ENCODE data around the gene RASA4B.
A peak's percentile ranks its signal among the peaks of the same experiment; 100 is the strongest.
"Not testable (repeated sequence)": the region's sequence is repeated elsewhere in the genome, so short reads cannot be mapped to it uniquely, and the experiment has no call there.

The RASA4B gene

DNA sequence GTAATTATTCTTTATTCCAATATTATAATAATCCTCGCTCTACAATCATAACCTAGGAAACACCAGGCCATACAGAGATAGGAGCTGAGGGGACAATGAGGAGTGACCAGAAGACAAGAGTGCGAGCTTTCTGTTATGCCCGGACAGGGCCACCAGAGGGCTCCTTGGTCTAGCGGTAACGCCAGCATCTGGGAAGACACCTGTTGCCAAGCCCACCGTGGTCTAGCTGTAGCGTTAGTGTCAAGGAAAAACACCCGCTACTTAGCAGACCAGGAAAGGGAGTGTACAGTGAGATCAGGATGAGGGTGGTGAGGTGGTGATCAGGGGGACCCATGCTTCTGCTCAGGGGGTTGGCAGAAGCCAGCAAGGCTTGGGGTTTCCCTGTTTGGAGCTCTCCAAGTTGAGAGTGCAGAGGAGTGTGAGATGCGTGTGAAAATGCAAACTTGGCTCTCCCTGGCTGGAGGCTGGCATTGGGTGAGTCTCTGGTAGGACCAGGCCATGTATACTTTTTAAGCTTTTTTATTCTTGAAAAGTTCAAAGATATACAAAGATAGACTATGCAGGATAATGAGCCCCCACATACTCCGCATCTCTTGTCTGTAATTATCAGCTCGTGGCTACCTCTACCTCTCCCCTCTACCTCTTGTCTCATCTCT lies 37.5 kb downstream of the RASA4B start:
- DNase-seq (ENCODE audit: low read depth); H3K4me3 ChIP-seq (ENCODE audit: low read depth, low read length): not testable (repeated sequence)

DNA sequence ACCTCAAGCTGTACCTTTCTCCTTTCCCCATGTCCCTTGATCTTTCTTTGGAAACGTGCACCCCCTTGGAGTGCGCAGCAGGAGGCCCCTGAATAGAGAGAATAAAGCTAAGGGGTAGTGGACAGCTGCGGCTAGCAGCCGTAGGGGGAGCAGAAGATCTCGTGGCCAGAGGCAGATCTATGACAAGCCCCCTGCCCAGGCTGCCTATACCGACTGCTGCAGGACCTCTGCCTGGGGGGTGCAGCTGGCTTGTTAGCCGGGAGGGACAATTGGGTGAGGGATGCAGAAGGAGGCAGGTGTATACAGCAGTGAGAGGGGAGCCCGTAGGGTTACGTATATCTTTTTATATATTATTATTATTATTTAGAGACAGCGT lies 38.4 kb downstream of the RASA4B start:
- DNase-seq (ENCODE audit: low read depth); H3K4me3 ChIP-seq (ENCODE audit: low read depth, low read length): not testable (repeated sequence)

DNA sequence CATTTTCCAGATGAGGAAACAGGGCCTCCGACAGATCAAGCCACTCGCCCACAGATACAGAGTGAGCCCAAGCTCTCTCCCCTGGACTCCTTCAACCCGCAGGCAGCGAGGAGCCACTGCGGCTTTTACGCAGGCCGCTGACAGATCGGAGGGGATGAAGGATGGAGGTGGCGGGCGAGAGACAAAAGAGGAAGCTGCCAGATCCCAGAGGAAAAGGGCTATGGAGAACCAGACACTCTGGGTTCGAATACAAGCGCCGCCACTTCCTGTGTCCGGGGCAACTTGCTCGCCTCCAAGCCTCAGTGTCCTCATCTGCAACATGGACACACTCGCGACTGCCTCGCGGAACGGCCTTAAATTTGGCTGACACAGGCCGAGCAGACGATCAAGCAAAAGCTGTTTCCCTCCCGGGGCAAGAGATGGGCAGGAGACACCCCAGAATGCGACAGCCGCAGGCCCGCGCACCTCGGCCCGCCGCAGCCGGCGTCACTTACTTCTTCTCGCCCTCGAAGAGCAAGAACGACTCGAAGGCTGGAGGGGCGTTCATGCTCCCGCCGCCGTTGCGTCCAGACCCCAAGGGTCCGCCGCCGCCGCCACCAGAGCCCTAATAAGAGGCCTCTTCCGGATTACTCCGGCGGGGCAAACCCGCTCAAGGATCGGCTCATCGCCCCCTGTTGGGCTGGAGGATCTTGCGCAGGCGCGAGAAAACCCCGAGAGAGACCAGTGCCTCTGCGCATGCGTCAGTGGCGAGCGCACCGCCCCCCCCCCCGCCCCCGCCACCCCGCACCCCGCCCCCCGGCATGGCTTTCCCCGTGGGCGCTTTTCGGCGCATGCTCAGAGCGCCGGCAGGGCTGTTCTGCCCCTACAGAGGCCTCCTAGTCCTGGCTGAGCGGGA lies 39.0 kb downstream of the RASA4B start, which contains the start of gene POLR2J:
Gene POLR2J, minus strand, starts transcription at position 609 of the 895 bp plus-strand sequence. Its CDS starts 62 bp downstream, at position 547.
- peak within 1 kb of the TSS; percentile 45 for H3K4me3 ChIP-seq (ENCODE audit: low read depth, low read length)
- peak; percentile 40 for TF ChIP-seq CTCF (IDR thresholded peaks at IDR 0.05; ENCODE audit: control insufficient read depth, extremely low read depth, insufficient read depth)
- not testable (repeated sequence) for DNase-seq (ENCODE audit: low read depth)

DNA sequence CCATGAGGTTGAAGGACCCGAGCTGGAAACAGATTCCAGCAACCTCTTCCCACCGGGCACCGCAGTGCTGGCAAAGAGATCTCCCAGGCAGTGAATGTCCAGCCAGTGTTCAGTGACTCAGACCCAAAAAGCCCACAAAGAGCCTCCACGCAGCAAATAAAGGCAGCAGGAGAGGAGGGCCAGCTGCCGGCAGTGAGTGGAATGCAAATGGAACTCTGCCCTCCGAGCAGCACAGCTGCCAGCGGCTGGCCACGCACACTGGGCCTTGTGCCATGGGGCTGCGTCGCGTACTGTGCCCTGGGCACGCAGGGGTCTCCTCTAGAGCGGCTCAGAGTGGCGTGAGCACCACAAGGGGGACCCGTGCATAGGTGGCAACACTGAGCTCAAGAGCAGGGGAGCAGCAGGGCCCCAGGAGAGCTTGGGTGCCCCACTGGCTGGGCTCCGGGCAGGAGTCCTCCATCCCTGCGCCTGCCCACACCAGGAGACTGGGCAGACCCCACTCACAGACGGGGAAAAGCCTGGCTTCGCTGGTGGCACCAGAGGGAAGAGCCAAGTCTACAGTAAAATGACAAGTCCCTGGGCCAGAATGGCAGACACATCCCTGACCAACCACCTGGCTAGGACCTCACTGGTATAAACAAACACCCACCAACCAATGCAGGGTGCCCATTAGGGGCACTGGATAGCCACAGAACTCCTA lies 42.7 kb downstream of the RASA4B start:
- DNase-seq (ENCODE audit: low read depth) = not testable (repeated sequence)

DNA sequence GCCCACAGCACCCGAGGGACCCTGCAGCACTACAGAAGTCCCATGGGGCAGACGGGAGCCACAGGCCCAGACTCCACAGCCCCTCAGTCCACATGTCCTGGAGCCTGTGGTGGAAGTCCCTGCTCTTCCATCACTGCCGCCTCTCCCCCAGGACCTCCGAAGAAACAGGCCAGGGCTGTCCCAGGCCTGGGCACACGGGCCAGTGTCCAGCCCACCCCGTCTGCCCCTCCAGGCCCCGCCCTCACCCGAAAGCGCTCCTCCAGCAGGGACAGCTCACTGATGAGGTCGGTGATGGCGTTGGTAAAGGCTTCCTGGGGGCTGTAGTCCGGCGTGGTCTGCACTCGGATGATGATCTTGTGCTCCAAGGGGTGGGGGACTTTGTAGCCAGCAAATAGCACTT lies 43.5 kb downstream of the RASA4B start:
- not testable (repeated sequence) for DNase-seq (ENCODE audit: low read depth); H3K4me3 ChIP-seq (ENCODE audit: low read depth, low read length)

More for the DNA sequence above, 42.7 kb downstream of the RASA4B start:
- not testable (repeated sequence) for H3K4me3 ChIP-seq (ENCODE audit: low read depth, low read length)

DNA sequence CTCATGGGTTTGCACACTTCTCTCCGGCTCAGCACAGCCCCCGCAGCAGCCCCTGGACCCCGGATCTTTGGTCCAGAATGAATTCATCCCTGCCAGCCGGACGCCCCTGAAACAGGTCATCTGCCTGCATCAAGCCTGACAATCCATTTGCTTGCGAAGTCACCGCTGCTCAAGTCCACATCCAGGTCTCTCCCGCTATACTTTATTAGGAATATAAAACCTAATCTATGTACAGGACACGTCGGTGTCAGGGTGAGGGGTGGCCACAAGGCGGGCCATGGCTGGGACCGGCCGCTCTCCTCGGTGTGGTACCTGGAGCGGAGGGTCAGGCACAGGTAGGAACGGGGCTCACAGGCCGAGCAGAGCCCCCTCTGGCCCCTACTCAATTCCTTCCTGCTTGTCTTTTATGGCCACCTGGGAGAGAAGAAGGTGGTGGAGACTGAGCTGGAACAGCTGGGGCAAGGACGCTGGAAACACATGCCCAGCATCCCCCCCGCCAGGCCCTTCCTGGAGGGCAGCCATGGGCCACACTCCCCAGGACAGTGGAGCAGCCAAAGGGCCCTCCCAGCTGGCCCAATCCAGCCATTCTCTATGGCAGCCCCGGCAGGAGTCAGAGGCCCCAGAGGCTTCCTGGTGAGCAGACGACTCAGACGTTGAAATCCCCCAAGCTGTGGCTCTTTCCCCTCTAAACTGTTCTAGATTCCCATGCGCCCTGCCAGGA lies 44.1 kb downstream of the RASA4B start:
- no peak for DNase-seq (ENCODE audit: low read depth)

GRCh38 chr7:102472126-102473041 lies 45.2 kb downstream of the RASA4B start:
- no peak overlapping the region for H3K4me3 ChIP-seq (ENCODE audit: low read depth, low read length)
- TF ChIP-seq CTCF (IDR thresholded peaks at IDR 0.05; ENCODE audit: control insufficient read depth, extremely low read depth, insufficient read depth) = no peak
- DNase-seq (ENCODE audit: low read depth) = no peak

More for the DNA sequence above, 44.1 kb downstream of the RASA4B start:
- no peak overlapping the region for H3K4me3 ChIP-seq (ENCODE audit: low read depth, low read length)
- TF ChIP-seq CTCF (IDR thresholded peaks at IDR 0.05; ENCODE audit: control insufficient read depth, extremely low read depth, insufficient read depth) = no peak

DNA sequence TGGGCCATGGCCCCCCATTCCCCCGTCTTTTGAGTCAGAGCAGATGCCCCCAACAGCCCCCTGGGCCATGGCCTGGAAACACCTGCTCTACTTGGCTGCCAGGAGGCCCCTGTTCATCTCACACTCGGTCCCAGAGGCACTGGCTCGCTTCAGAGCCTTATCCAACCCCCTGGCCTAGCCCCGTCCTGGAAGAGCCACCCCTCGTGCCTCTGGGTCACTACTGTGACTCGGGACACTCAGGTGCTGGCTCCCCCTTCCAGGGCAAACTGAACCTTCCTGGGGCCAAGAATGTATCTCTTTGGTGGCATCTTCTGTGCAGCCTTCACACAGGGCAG lies 45.8 kb downstream of the RASA4B start:
- H3K4me3 ChIP-seq (ENCODE audit: low read depth, low read length) = no peak overlapping the region
- DNase-seq (ENCODE audit: low read depth) = no peak
- TF ChIP-seq CTCF (IDR thresholded peaks at IDR 0.05; ENCODE audit: control insufficient read depth, extremely low read depth, insufficient read depth) = no peak
